Measurements from ENCODE around the gene DNAH6.
"Not testable (repeated sequence)": the region's sequence is repeated elsewhere in the genome, so short reads cannot be mapped to it uniquely, and the experiment has no call there.

DNAH6 gene

GRCh38 chr2:84755096-84755495 is 238.8 kb downstream of the DNAH6 start:
- DNase-seq (ENCODE audit: low spot score): no peak

GRCh38 chr2:84757648-84758047 is 241.3 kb downstream of the DNAH6 start:
- DNase-seq (ENCODE audit: low spot score): no peak

- DNase-seq (ENCODE audit: low spot score): no peak
Observed at GRCh38 chr2:84766791-84767190, 250.5 kb downstream of the DNAH6 start.

- no peak for DNase-seq (ENCODE audit: low spot score)
Observed at GRCh38 chr2:84768840-84769239, 252.5 kb downstream of the DNAH6 start.

GRCh38 chr2:84770280-84770679 is 254.0 kb downstream of the DNAH6 start:
- no peak for DNase-seq (ENCODE audit: low spot score)

- no peak for DNase-seq (ENCODE audit: low spot score)
Observed at GRCh38 chr2:84771251-84771650, 255.0 kb downstream of the DNAH6 start.

GRCh38 chr2:84773562-84773961 is 257.3 kb downstream of the DNAH6 start:
- DNase-seq (ENCODE audit: low spot score): not testable (repeated sequence)

- no peak for DNase-seq (ENCODE audit: low spot score)
Observed at GRCh38 chr2:84776011-84776410, 259.7 kb downstream of the DNAH6 start.

- DNase-seq (ENCODE audit: low spot score): no peak
Observed at GRCh38 chr2:84778911-84779690, 262.8 kb downstream of the DNAH6 start.

- DNase-seq (ENCODE audit: low spot score): no peak
Observed at GRCh38 chr2:84779781-84780180, 263.5 kb downstream of the DNAH6 start.

GRCh38 chr2:84781942-84782716 is 265.8 kb downstream of the DNAH6 start:
- DNase-seq (ENCODE audit: low spot score): peak; percentile 7

- DNase-seq (ENCODE audit: low spot score): no peak
Observed at GRCh38 chr2:84782717-84783442, 266.6 kb downstream of the DNAH6 start.

GRCh38 chr2:84785950-84786349 is 269.7 kb downstream of the DNAH6 start:
- DNase-seq (ENCODE audit: low spot score): no peak

GRCh38 chr2:84786601-84787000 is 270.3 kb downstream of the DNAH6 start:
- DNase-seq (ENCODE audit: low spot score): no peak

- DNase-seq (ENCODE audit: low spot score): no peak
Observed at GRCh38 chr2:84788027-84788426, 271.7 kb downstream of the DNAH6 start.

GRCh38 chr2:84788498-84788897 is 272.2 kb downstream of the DNAH6 start:
- DNase-seq (ENCODE audit: low spot score): no peak

GRCh38 chr2:84792856-84793522 is 276.7 kb downstream of the DNAH6 start:
- DNase-seq (ENCODE audit: low spot score): no peak

GRCh38 chr2:84793641-84794040 is 277.3 kb downstream of the DNAH6 start:
- DNase-seq (ENCODE audit: low spot score): no peak

- no peak for DNase-seq (ENCODE audit: low spot score)
Observed at GRCh38 chr2:84796798-84797197, 280.5 kb downstream of the DNAH6 start.

GRCh38 chr2:84797271-84797670 is 281.0 kb downstream of the DNAH6 start:
- no peak for DNase-seq (ENCODE audit: low spot score)

- no peak for DNase-seq (ENCODE audit: low spot score)
Observed at GRCh38 chr2:84799772-84800171, 283.5 kb downstream of the DNAH6 start.

GRCh38 chr2:84800194-84800805 is 284.0 kb downstream of the DNAH6 start:
- no peak for DNase-seq (ENCODE audit: low spot score)

Measured in hematopoietic multipotent progenitor cell treated with erythropoietin and hydrocortisone succinate and interleukin-3 and kit ligand, for 17 days (in vitro differentiated cells).